HG03135 (cell line): Measurements from ENCODE around the gene UQCC2.

Experiments used
- ATAC-seq: cut with Tn5 transposase; IDR thresholded peaks from one replicate; pipeline ENCODE4 v1.9.1; 2021; ENCODE audit warnings: mild to moderate bottlenecking, moderate library complexity; ENCODE audit not compliant: unreplicated experiment

UQCC2 gene

GRCh38 chr6:33711140-33712129 lies at the start of gene UQCC2:
TSS of gene UQCC2 (minus strand) at chr6:33711700. CDS start at chr6:33711686, 14 bp downstream.
- ATAC-seq, result peak; percentile 86

- no peak for ATAC-seq
These were observed 48.6 kb upstream of the UQCC2 start for GRCh38 chr6:33759887-33760629.

GRCh38 chr6:33758815-33759216 lies 47.3 kb upstream of the UQCC2 start:
- no peak for ATAC-seq

GRCh38 chr6:33757906-33758305 lies 46.4 kb upstream of the UQCC2 start:
- ATAC-seq, result no peak

GRCh38 chr6:33757113-33757512 lies 45.6 kb upstream of the UQCC2 start:
- no peak for ATAC-seq

- ATAC-seq, result no peak
These were observed 44.9 kb upstream of the UQCC2 start for GRCh38 chr6:33756211-33756954.

GRCh38 chr6:33755070-33755869 lies 43.8 kb upstream of the UQCC2 start:
- ATAC-seq, result no peak

- ATAC-seq, result no peak
These were observed 42.7 kb upstream of the UQCC2 start for GRCh38 chr6:33754222-33754621.

- ATAC-seq, result no peak
These were observed 41.1 kb upstream of the UQCC2 start for GRCh38 chr6:33752646-33753015.

- ATAC-seq, result no peak
These were observed 40.5 kb upstream of the UQCC2 start for GRCh38 chr6:33751771-33752645.

- no peak for ATAC-seq
These were observed 38.9 kb upstream of the UQCC2 start for GRCh38 chr6:33750244-33750991.

GRCh38 chr6:33749401-33749800 lies 37.9 kb upstream of the UQCC2 start:
- ATAC-seq, result no peak

GRCh38 chr6:33748841-33749240 lies 37.3 kb upstream of the UQCC2 start:
- no peak for ATAC-seq

- no peak for ATAC-seq
These were observed 36.3 kb upstream of the UQCC2 start for GRCh38 chr6:33747823-33748222.

GRCh38 chr6:33746651-33747100 lies 35.2 kb upstream of the UQCC2 start, which contains the start of gene IP6K3:
TSS of gene IP6K3 (minus strand) at chr6:33746905. CDS start at chr6:33735476, 11,429 bp downstream.
- ATAC-seq, result no peak

- ATAC-seq, result no peak
These were observed 34.6 kb upstream of the UQCC2 start for GRCh38 chr6:33746036-33746600.

GRCh38 chr6:33745548-33745947 lies 34.0 kb upstream of the UQCC2 start:
- ATAC-seq, result no peak

GRCh38 chr6:33744895-33745546 lies 33.5 kb upstream of the UQCC2 start:
- ATAC-seq, result no peak
